GM19328 (cell line): ENCODE measurements around the gene SCGB1C1.

ENCODE experiments used
- ATAC-seq: cut with Tn5 transposase; IDR thresholded peaks from one replicate; pipeline ENCODE4 v1.9.1; 2021; ENCODE audit warnings: mild to moderate bottlenecking, moderate library complexity; ENCODE audit not compliant: unreplicated experiment

The SCGB1C1 gene

GRCh38 chr11:204587-205109 is 11.8 kb downstream of the SCGB1C1 start:
- ATAC-seq = no peak

GRCh38 chr11:205221-206001 is 12.5 kb downstream of the SCGB1C1 start:
- no peak for ATAC-seq

- no peak for ATAC-seq
These were observed 13.1 kb downstream of the SCGB1C1 start for GRCh38 chr11:206002-206384.

GRCh38 chr11:206526-207207 is 13.8 kb downstream of the SCGB1C1 start:
- ATAC-seq = no peak

GRCh38 chr11:207208-207862 is 14.5 kb downstream of the SCGB1C1 start, which contains the start of the genes BET1L and RIC8A:
Gene BET1L, minus strand, starts transcription at chr11:207399. Its CDS starts 78 bp downstream, at chr11:207321.
Gene RIC8A, plus strand, starts transcription at chr11:207708. Its CDS starts 1,147 bp downstream, at chr11:208855.
- ATAC-seq = peak; percentile 74

- ATAC-seq = no peak
These were observed 14.9 kb downstream of the SCGB1C1 start for GRCh38 chr11:207863-208180.

- ATAC-seq = no peak
These were observed 15.5 kb downstream of the SCGB1C1 start for GRCh38 chr11:208181-208916.

- ATAC-seq = no peak
These were observed 16.0 kb downstream of the SCGB1C1 start for GRCh38 chr11:208917-209260.

- ATAC-seq = no peak
These were observed 16.6 kb downstream of the SCGB1C1 start for GRCh38 chr11:209275-210121.

GRCh38 chr11:210122-210802 is 17.4 kb downstream of the SCGB1C1 start:
- ATAC-seq = no peak

GRCh38 chr11:210803-211180 is 17.9 kb downstream of the SCGB1C1 start:
- ATAC-seq = no peak

GRCh38 chr11:211295-211694 is 18.4 kb downstream of the SCGB1C1 start:
- no peak for ATAC-seq

- no peak for ATAC-seq
These were observed 18.9 kb downstream of the SCGB1C1 start for GRCh38 chr11:211741-212140.

GRCh38 chr11:212150-213100 is 19.5 kb downstream of the SCGB1C1 start:
- no peak for ATAC-seq

- ATAC-seq = no peak
These were observed 20.2 kb downstream of the SCGB1C1 start for GRCh38 chr11:213111-213510.

- ATAC-seq = no peak
These were observed 21.2 kb downstream of the SCGB1C1 start for GRCh38 chr11:214083-214482.

- no peak for ATAC-seq
These were observed 22.7 kb downstream of the SCGB1C1 start for GRCh38 chr11:215581-216037.
